CD1c-positive myeloid dendritic cell (primary cell): Measurements from ENCODE around the gene STOM.
"Not testable (repeated sequence)": the region's sequence is repeated elsewhere in the genome, so short reads cannot be mapped to it uniquely, and the experiment has no call there.

Experiments
- DNase-seq: peaks from one replicate; pipeline ENCODE4 v3.0.0-alpha.2; 2016; ENCODE audit errors: extremely low spot score

The STOM gene

DNA sequence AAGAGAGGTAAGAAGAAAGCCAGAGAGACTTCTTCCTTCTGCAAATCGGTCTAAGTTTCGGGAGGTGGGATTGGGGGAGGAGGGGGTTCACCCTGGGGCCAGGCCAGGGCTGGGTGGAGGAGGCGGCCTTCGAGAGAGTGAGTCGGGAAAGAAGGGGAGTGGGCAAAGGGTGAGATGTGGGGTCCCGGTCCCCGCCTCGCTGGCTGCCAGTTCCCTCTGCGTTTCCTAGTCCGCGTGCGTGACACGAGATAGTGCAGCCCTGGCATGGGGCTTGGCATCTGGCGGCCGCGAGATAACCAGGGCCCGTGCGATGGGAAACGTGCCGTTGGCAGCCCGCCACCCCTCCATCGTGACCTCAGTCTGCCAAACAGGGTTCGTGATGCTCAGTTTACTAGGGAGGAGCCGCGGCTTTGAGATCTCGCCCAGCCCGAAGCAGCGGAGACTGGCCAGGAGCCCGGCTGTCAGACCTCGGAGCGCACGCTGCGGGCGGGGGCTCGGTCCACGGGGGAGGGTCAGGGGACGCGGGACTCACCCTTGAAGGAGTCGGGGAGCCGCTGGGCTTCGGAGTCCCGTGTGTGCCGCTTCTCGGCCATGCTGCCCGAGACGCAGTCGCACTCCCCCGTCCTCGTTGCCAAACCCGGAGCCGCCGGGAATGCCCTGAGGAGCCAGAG lies at the start of gene STOM:
TSS of gene STOM (minus strand) at position 656 of the 671 bp plus-strand sequence. CDS start at position 593, 63 bp downstream.
- peak; percentile 82 for DNase-seq

- no peak for DNase-seq
Measured at GRCh38 chr9:121411993-121412392, 41.9 kb upstream of the STOM start.

- DNase-seq: no peak
Measured at GRCh38 chr9:121405899-121406298, 35.8 kb upstream of the STOM start.

DNA sequence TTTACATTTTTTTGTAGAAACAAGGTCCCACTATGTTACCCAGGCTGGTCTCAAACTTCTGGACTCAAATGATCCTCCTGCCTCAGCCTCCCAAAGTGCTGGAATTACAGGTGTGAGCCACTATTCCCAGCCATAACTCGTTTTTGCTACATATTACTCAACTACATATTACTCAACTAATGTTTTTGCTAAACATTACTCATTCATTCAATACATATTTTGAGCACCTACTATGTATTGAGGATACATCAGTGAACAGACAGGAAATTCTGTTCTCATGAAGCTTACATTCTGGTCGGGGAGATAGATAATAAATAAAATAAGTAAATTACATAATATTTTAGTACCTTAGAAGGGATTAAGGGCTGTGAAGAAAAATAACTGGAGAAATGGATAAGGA lies 34.9 kb upstream of the STOM start:
- DNase-seq: no peak

DNA sequence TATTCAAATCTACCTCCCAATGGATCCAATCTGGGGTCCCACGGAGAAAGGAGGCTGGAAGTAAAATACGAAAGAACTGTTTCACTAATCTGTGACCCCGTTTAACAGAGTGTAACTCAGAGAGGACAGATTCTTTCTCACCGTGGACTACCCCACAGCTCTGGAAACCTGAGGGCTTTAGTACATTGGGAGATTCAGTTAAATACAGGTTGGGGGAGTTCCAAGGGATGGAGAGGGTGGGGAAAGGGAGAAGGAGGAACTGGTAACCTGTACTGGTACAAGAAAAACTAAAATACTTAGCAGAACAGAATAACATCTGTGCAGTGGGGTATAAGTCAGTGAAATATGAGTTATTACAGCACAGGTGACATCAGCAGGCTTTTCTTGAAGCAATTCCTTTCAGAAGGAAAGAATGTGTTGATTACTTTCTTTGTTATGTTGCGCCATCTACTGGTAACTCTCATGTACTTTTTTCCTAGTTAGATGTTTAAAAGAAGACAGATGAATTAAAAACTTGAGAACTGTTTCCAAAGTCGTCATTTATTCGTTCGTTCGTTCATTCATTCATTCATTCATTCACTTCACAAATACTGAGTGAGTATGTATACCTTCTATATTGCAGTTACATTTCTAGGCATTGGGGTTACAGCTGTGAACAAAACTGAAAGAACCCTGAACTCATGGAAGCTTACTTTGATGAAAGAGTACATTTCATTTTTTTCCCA lies 30.0 kb upstream of the STOM start:
- peak; percentile 80 for DNase-seq

GRCh38 chr9:121399126-121399882 lies 29.3 kb upstream of the STOM start:
- no peak for DNase-seq

GRCh38 chr9:121398374-121398773 lies 28.3 kb upstream of the STOM start:
- no peak for DNase-seq

DNA sequence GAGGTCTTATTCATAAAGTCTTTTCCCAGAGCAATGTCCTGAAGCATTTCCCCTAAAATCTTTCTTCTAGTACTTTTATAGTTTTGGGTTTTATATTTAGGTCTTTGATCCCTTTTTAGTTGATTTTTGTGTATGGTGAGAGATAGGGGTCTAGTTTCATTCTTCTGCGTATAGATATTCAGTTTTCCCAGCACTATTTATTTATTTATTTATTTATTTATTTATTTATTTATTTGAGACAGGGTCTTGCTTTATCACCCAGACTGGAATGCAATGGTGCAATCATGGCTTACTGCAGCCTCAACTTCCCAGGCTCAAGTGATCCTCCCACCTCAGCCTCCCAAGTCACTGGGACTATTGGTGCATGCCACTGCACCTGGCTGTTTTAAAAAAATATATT lies 27.2 kb upstream of the STOM start:
- not testable (repeated sequence) for DNase-seq

DNA sequence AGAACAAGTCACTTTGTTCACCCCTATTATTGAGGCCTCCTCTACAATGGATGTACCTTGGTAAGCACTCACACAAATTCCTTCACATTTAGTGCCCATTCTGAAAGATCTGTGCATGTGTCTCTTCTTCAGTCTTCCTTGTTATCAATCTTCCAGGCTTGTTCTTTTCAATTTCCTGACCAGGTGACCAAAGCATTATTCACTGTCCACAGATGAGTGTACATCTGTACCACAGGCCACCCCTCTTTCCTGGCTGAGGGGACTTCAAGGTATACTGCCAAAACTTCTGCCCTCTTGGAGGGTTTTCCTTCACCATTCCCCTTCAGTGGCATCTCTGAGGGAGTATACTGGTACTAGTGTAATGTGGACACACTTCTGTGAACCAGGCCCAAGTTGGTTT lies 25.5 kb upstream of the STOM start:
- DNase-seq: no peak

- DNase-seq: peak; percentile 17
Measured at GRCh38 chr9:121394292-121394691, 24.2 kb upstream of the STOM start.

DNA sequence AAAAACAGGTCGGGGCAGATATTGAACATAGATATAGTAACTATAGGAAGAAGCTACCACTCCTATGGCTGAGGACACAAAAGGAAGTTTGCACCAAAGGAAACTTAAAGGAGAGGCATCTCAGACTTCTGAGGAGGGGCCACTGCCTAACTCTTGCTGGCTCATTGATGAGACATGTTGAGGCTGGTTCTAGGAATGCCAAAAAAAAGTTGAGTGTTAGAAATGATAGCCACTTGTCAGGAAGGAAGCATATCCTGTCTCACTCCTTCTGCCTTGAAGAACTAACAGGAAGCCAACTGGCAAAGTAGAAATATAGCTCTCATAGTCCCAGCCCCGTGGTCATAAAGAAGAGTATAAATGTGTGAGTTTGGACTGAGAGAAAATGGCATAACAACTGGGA lies 23.3 kb upstream of the STOM start:
- peak; percentile 10 for DNase-seq

DNA sequence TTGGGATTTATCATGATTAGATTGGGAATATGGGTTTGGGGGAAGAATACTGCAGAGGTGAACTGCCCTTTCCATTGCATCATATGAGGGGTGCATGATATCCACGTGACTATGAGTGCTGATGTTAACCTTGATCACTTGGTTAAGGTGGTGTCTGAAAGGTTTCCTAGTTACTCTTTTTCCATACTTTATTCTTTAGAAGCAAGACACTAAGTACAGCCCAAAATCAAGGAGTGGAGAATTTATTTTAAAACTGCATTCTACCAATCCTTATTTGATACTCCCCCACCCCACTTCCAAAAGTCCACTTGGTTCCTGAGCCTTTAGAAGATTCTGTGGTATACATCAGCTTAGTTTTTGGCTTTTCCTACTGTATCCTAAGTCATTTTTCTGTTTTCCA lies 20.3 kb upstream of the STOM start:
- no peak for DNase-seq

DNA sequence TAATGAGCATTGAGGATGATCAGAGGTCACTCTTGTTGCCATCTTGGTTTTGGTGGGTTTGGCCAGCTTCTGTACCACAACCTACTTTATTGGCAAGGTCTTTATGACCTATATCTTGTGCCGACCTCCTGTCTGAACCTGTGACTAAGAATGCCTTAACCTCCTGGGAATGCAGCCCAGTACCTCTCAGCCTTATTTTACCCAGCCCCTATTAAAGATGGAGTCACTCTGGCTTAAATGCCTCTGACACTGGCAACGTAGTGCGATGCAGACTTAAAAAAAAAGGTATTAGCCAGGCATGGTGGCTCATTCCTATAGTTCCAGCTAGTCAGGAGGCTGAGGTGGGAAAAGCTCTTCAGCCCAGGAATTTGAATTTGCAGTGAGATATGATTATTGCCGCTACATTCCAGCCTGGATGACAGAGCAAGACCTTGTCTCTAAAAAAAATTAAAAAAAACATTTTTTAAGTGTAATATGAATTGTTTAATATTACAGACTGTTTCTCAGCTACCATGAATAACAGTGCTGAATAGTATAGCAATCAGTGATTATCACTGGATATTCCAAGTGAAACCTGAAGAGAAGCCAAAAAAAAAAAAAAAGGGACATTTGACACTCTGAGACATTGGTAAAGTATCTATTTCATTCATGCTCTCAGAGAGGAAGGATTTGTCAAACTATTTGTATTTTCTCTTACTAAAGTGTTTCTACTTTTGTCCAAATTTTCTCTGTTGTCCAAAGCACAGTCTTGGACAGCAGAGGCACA lies 18.3 kb upstream of the STOM start:
- no peak for DNase-seq

- no peak for DNase-seq
Measured at GRCh38 chr9:121386442-121387175, 16.6 kb upstream of the STOM start.

GRCh38 chr9:121383715-121384114 lies 13.7 kb upstream of the STOM start:
- no peak for DNase-seq

DNA sequence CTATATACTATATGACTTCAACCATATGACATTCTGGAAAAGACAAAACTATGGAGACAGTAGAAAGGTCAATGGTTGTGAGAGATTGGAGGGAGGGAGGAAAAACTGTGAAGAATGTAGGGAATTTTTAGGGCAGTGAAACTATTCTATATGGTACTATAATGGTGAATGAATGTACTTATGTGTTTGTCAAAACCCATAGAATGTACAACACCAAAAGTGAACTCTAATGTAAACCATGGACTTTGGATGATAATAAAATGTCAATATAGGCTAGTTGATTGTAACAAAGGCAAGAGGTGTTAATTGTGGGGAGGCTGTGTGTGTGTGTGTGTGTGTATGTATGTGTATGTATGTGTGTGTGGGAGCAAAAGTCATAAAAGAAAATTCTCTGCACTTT lies 10.8 kb upstream of the STOM start:
- DNase-seq: no peak

DNA sequence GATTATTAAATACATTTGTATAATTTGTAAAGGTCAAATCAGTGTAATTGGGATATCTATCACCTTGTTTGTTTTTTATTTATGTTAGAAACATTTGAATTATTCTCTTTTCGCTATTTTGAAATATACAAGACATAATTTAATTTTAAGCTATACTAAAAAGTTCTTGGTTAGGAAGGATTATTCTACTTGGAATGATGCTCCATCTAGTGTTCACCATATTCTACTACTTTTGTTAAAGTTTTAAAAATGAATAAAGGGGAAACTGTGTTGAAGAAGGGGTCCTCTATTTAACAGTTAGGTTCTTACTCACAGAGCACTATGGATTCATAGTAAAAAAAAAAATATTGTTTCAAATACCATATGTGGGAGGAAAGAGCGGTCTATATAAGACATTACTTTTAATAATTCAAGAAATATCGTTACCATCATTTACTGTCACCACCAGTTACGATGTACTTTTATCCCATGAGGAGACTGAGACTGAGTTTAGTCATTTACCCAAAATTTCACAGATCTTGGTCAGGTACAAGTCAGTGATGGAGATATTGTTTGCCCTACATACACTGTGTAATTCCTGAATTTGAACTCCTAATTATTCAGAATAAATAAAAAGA lies 6.3 kb upstream of the STOM start:
- DNase-seq: peak; percentile 37

GRCh38 chr9:121373011-121373729 lies 3.1 kb upstream of the STOM start:
- no peak for DNase-seq

- no peak for DNase-seq
Measured at GRCh38 chr9:121372239-121373010, 2.4 kb upstream of the STOM start.
